ENCODE data around the gene MAP2K3. TPM values are rescaled to one million over a fixed set of nuclear protein-coding genes. Genes with fewer than 3 reads are reported as not detected.

MAP2K3 gene
- total RNA-seq, 2 experiments from 2014 or later: 151 to 153 TPM

- ChIA-PET POLR2A (interaction anchor here (0.6 kb wide), 1 partner anchor 758 kb away, joined by 3 read pairs; no protein-coding TSS in a partner anchor), CTCF (interaction anchor here (1.3 kb wide), 1 partner anchor 16 kb away, joined by 4 read pairs; no protein-coding TSS in a partner anchor)
- no peak overlapping the region for H3K27ac Mint-ChIP-seq
- TF ChIP-seq CTCF (IDR thresholded peaks at IDR 0.05): no peak
- H3K4me3 Mint-ChIP-seq: no peak overlapping the region
- no peaks in the 10 kb centered on the region for H3K9me3 Mint-ChIP-seq
- DNase-seq (no peak), ATAC-seq (no peak)
- H3K4me1 Mint-ChIP-seq (ENCODE audit: low read depth): peaks cover 16% of the 10 kb centered on the region
- intact Hi-C loops (cut with micrococcal nuclease): no loop called here
- no peaks in the 10 kb centered on the region for H3K27me3 Mint-ChIP-seq
- peaks cover 28% of the 10 kb centered on the region for H3K36me3 Mint-ChIP-seq (ENCODE audit: low read depth)
Measured at GRCh38 chr17:21295036-21295952, 10.8 kb downstream of the MAP2K3 start.

- intact Hi-C loops (cut with micrococcal nuclease): no loop called here
- ChIA-PET POLR2A (interaction anchor here (0.6 kb wide), 1 partner anchor 757 kb away, joined by 3 read pairs; no protein-coding TSS in a partner anchor), CTCF (no interaction called here)
- H3K36me3 Mint-ChIP-seq (ENCODE audit: low read depth): peaks cover 35% of the 10 kb centered on the region
- ATAC-seq: no peak
- H3K4me3 Mint-ChIP-seq: no peak overlapping the region
- H3K4me1 Mint-ChIP-seq (ENCODE audit: low read depth): peaks cover 9% of the 10 kb centered on the region
- no peak overlapping the region for H3K27ac Mint-ChIP-seq
- no peaks in the 10 kb centered on the region for H3K27me3 Mint-ChIP-seq
- no peak for TF ChIP-seq CTCF (IDR thresholded peaks at IDR 0.05)
- H3K9me3 Mint-ChIP-seq: no peaks in the 10 kb centered on the region
- DNase-seq: no peak
Measured at GRCh38 chr17:21296097-21297025, 11.8 kb downstream of the MAP2K3 start.

GRCh38 chr17:21297026-21297520 is 12.6 kb downstream of the MAP2K3 start:
- ATAC-seq: no peak
- peaks cover 36% of the 10 kb centered on the region for H3K36me3 Mint-ChIP-seq (ENCODE audit: low read depth)

GRCh38 chr17:21297597-21297996 is 13.1 kb downstream of the MAP2K3 start:
- Mint-ChIP-seq H3K4me1 (ENCODE audit: low read depth) (peaks cover 7% of the 10 kb centered on the region), H3K27ac (no peak overlapping the region), H3K36me3 (ENCODE audit: low read depth) (peaks cover 37% of the 10 kb centered on the region), H3K9me3 (no peaks in the 10 kb centered on the region), H3K4me3 (no peak overlapping the region), H3K27me3 (no peaks in the 10 kb centered on the region)
- CTCF ChIA-PET: no interaction called here
- ATAC-seq (no peak), DNase-seq (no peak)
- TF ChIP-seq CTCF (IDR thresholded peaks at IDR 0.05): no peak
- intact Hi-C loops (cut with micrococcal nuclease): no loop called here
- POLR2A ChIA-PET: no interaction called here

More at GRCh38 chr17:21297026-21297520, 12.6 kb downstream of the MAP2K3 start:
- Mint-ChIP-seq H3K4me1 (ENCODE audit: low read depth) (peaks cover 7% of the 10 kb centered on the region), H3K4me3 (no peak overlapping the region), H3K9me3 (no peaks in the 10 kb centered on the region), H3K27ac (no peak overlapping the region), H3K27me3 (no peaks in the 10 kb centered on the region)
- no peak for DNase-seq
- CTCF ChIA-PET: no interaction called here
- POLR2A ChIA-PET: no interaction called here
- intact Hi-C loops (cut with micrococcal nuclease): no loop called here
- no peak for TF ChIP-seq CTCF (IDR thresholded peaks at IDR 0.05)
